Measurements from ENCODE around the gene RGS7BP. TPM values are rescaled to one million over a fixed set of nuclear protein-coding genes. Genes with fewer than 3 reads are reported as not detected.
A peak's percentile ranks its signal among the peaks of the same experiment; 100 is the strongest.

Gene RGS7BP
- total and polyA plus RNA-seq, 2 experiments from 2014 or later, result 3.3 to 5.4 TPM

DNA sequence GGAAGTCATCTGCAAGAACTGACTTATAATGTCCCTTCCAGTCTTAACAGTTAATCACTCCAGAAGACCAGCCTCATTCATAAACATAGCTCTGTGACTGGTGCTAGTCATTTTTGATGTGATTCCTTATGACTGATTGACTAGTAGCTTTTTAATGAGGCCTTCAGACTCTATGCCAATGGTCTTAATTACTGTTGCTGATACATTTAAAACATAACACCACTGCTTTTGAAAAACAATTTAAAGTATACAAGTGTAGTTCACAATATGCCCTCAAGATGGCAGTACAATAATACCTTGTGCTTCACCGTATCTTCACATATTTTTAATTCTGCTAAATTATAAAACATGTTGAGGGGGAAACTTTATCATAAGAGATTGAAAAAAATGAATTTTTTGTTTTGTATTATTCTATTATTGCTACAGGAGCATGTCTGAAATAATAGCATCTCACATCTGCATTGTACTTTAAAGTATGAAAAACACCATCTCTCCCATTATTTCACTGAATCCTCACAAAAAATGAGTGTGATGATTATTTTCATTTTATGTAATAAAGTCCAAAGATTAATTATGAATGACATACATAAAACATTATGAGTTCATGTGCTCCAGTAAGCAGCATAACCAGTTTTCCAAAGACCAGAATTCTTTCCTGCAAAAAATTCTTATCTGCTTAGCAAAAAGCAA, 129.3 kb downstream of the RGS7BP start:
- no peak for TF ChIP-seq CREB1 (CRISPR knock-in tag; IDR thresholded peaks at IDR 0.05; ENCODE audit: low read depth)
- TF ChIP-seq STAT1 (IDR thresholded peaks at IDR 0.05; ENCODE audit: unreplicated experiment), result no peak
- TF ChIP-seq NANOG (IDR thresholded peaks at IDR 0.05; ENCODE audit: borderline replicate concordance), result no peak
- no peak for TF ChIP-seq JUNB (IDR thresholded peaks at IDR 0.05; ENCODE audit: unreplicated experiment)
- TF ChIP-seq, protein P1, sequence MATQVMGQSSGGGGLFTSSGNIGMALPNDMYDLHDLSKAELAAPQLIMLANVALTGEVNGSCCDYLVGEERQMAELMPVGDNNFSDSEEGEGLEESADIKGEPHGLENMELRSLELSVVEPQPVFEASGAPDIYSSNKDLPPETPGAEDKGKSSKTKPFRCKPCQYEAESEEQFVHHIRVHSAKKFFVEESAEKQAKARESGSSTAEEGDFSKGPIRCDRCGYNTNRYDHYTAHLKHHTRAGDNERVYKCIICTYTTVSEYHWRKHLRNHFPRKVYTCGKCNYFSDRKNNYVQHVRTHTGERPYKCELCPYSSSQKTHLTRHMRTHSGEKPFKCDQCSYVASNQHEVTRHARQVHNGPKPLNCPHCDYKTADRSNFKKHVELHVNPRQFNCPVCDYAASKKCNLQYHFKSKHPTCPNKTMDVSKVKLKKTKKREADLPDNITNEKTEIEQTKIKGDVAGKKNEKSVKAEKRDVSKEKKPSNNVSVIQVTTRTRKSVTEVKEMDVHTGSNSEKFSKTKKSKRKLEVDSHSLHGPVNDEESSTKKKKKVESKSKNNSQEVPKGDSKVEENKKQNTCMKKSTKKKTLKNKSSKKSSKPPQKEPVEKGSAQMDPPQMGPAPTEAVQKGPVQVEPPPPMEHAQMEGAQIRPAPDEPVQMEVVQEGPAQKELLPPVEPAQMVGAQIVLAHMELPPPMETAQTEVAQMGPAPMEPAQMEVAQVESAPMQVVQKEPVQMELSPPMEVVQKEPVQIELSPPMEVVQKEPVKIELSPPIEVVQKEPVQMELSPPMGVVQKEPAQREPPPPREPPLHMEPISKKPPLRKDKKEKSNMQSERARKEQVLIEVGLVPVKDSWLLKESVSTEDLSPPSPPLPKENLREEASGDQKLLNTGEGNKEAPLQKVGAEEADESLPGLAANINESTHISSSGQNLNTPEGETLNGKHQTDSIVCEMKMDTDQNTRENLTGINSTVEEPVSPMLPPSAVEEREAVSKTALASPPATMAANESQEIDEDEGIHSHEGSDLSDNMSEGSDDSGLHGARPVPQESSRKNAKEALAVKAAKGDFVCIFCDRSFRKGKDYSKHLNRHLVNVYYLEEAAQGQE (IDR thresholded peaks at IDR 0.05; ENCODE audit: unreplicated experiment), result no peak
- TF ChIP-seq EZH2phosphoT487 (IDR thresholded peaks at IDR 0.05; ENCODE audit: unreplicated experiment), result no peak
- TF ChIP-seq POLR2AphosphoS5 (IDR thresholded peaks at IDR 0.05; ENCODE audit: low read depth), result no peak
- TF ChIP-seq, protein P2, sequence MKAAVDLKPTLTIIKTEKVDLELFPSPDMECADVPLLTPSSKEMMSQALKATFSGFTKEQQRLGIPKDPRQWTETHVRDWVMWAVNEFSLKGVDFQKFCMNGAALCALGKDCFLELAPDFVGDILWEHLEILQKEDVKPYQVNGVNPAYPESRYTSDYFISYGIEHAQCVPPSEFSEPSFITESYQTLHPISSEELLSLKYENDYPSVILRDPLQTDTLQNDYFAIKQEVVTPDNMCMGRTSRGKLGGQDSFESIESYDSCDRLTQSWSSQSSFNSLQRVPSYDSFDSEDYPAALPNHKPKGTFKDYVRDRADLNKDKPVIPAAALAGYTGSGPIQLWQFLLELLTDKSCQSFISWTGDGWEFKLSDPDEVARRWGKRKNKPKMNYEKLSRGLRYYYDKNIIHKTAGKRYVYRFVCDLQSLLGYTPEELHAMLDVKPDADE (IDR thresholded peaks at IDR 0.05), result no peak
- TF ChIP-seq, protein P3, sequence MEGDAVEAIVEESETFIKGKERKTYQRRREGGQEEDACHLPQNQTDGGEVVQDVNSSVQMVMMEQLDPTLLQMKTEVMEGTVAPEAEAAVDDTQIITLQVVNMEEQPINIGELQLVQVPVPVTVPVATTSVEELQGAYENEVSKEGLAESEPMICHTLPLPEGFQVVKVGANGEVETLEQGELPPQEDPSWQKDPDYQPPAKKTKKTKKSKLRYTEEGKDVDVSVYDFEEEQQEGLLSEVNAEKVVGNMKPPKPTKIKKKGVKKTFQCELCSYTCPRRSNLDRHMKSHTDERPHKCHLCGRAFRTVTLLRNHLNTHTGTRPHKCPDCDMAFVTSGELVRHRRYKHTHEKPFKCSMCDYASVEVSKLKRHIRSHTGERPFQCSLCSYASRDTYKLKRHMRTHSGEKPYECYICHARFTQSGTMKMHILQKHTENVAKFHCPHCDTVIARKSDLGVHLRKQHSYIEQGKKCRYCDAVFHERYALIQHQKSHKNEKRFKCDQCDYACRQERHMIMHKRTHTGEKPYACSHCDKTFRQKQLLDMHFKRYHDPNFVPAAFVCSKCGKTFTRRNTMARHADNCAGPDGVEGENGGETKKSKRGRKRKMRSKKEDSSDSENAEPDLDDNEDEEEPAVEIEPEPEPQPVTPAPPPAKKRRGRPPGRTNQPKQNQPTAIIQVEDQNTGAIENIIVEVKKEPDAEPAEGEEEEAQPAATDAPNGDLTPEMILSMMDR (conservative IDR thresholded peaks at IDR 0.05; ENCODE audit: low read depth in 2 of 2), result peak; percentile 69 to 95
- H3F3A ChIP-seq (replicated peaks; ENCODE audit: low read depth), result no peaks in the 10 kb centered on the region
- H3K36me3 Mint-ChIP-seq (ENCODE audit: low read depth), result no peaks in the 10 kb centered on the region
- H3K9me2 ChIP-seq (ENCODE audit: insufficient read depth), result no peaks in the 10 kb centered on the region
- no peaks in the 10 kb centered on the region for H3K36me3 ChIP-seq (ENCODE audit: insufficient read depth)
- peaks cover 8% of the 10 kb centered on the region for H3K4me1 ChIP-seq (ENCODE audit: insufficient read depth)
- H3K9me3 Mint-ChIP-seq, result no peaks in the 10 kb centered on the region
- no peak overlapping the region for H2AFZ ChIP-seq
- no peak overlapping the region for H3K4me3 ChIP-seq
- H3K4me1 Mint-ChIP-seq, result peaks cover 13% of the 10 kb centered on the region
- no peak overlapping the region for H3K4me2 ChIP-seq
- H3K4me3 Mint-ChIP-seq, result no peak overlapping the region
- DNase-seq (ENCODE audit: low spot score) (peak; percentile 54), ATAC-seq (no peak)
- H3K27me3 ChIP-seq (ENCODE audit: insufficient read depth), result no peaks in the 10 kb centered on the region
- H3K27me3 Mint-ChIP-seq (ENCODE audit: insufficient read depth, low read depth, poor library complexity), result peaks cover 4% of the 10 kb centered on the region
- no peak overlapping the region for H3K27ac ChIP-seq (ENCODE audit: low read depth)
- no peak overlapping the region for H3K27ac Mint-ChIP-seq
- H4K20me1 ChIP-seq (replicated peaks; ENCODE audit: insufficient read depth), result no peaks in the 10 kb centered on the region
- H3K79me2 ChIP-seq (replicated peaks; ENCODE audit: insufficient read depth), result no peaks in the 10 kb centered on the region

Measured in GM23338 (cell line).